Mucosa of descending colon (tissue), 3 donors: ENCODE results near the gene ASCC2. TPM values are rescaled to one million over a fixed set of nuclear protein-coding genes. Genes with fewer than 3 reads are reported as not detected.

ENCODE experiments used
- ATAC-seq: fragments of 200-7000 bp; cut with Tn5 transposase; one replicate; pipeline ENCODE4 v1.9.1; 2020; ENCODE audit warnings: mild to moderate bottlenecking, moderate library complexity
- DNase-seq, 3 donors: peaks; one replicate each; pipeline ENCODE4 v3.0.0-alpha.2; 2020
- H3K36me3 ChIP-seq: fragments of 200-600 bp; one replicate; pipeline ENCODE4 v1.8.0; 2021; ENCODE audit warnings: low read depth, mild to moderate bottlenecking
- H3K4me1 ChIP-seq: fragments of 200-600 bp; one replicate; pipeline ENCODE4 v1.8.0; 2021; ENCODE audit warnings: low read depth, mild to moderate bottlenecking
- H3K4me3 ChIP-seq: fragments of 200-600 bp; one replicate; pipeline ENCODE4 v1.8.0; 2021; ENCODE audit warnings: mild to moderate bottlenecking
- H3K9me3 ChIP-seq: fragments of 200-600 bp; one replicate; pipeline ENCODE4 v1.8.0; 2021; ENCODE audit warnings: mild to moderate bottlenecking
- intact Hi-C, 2 donors: fragments of 100-400 bp; cut with DNase I in 1 of 2; cut with micrococcal nuclease in 1 of 2; formaldehyde crosslinking; loops; one replicate each; pipeline versions ENCODE4 v1.11.0 to v1.11.1; 2022; cut with DNase I, micrococcal nuclease
- total RNA-seq, 3 donors: library from RNA; stranded (reverse); fragmentation: NEBNext Ultra II Directional in 2 of 3; extraction: Animal tissue kit (Norgen Biotek cat#: 25700) in 2 of 3; gene quantifications; one replicate each; pipeline versions ENCODE4 v1.2.1 to v1.2.4, GENCODE V29; 2021 to 2023
- TF ChIP-seq, protein P1 (sequence below): fragments of 200-600 bp; IDR thresholded peaks from one replicate; pipeline ENCODE4 v1.8.0; 2022; ENCODE audit warnings: antibody characterized with exemption, mild to moderate bottlenecking
- donor health status: DM: no; HTN: no; CAD: no; lungs with moderate emphysema.
- donor health status: DM: no; HTN: no; CAD: no.
- donor health status: DM: no; HTN: yes; CAD: no.

ASCC2 gene
- total RNA-seq, 3 donors from 2014 or later = 61.3 to 81.0 (median 63.5) TPM

- ATAC-seq (peak; percentile 94), DNase-seq (peak; percentile 97 to 99 (median 99))
- Histone ChIP-seq H3K4me3 (peak within 1 kb of the TSS; percentile 65), H3K36me3 (no peaks in the 10 kb centered on the region), H3K4me1 (peaks cover 14% of the 10 kb centered on the region), H3K9me3 (no peaks in the 10 kb centered on the region)
- intact Hi-C loops = no loop called here
- TF ChIP-seq, protein P1, sequence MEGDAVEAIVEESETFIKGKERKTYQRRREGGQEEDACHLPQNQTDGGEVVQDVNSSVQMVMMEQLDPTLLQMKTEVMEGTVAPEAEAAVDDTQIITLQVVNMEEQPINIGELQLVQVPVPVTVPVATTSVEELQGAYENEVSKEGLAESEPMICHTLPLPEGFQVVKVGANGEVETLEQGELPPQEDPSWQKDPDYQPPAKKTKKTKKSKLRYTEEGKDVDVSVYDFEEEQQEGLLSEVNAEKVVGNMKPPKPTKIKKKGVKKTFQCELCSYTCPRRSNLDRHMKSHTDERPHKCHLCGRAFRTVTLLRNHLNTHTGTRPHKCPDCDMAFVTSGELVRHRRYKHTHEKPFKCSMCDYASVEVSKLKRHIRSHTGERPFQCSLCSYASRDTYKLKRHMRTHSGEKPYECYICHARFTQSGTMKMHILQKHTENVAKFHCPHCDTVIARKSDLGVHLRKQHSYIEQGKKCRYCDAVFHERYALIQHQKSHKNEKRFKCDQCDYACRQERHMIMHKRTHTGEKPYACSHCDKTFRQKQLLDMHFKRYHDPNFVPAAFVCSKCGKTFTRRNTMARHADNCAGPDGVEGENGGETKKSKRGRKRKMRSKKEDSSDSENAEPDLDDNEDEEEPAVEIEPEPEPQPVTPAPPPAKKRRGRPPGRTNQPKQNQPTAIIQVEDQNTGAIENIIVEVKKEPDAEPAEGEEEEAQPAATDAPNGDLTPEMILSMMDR = no peak
These were observed 45.1 kb upstream of the ASCC2 start, which contains the start of gene MTMR3 for GRCh38 chr22:29883045-29883774. TSS of gene MTMR3 (plus strand) at chr22:29883174. CDS start at chr22:29971060, 87,886 bp downstream.

DNA sequence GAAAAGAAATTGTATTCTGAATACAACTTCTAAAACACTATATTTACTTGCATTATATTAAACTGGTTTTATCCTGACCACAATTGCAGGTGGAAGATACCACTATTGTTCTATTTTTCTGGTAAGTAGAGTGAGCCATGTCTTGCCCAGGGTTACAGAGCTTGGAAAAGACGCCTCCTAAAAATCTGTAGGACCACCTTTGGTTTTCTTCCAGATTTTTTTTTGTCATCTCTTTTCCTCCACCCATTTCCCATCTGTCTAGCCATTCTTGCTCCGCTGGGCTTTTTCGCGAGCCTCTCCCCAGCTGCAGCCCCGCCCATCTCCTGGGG lies 44.6 kb upstream of the ASCC2 start:
- intact Hi-C loops = no loop called here

DNA sequence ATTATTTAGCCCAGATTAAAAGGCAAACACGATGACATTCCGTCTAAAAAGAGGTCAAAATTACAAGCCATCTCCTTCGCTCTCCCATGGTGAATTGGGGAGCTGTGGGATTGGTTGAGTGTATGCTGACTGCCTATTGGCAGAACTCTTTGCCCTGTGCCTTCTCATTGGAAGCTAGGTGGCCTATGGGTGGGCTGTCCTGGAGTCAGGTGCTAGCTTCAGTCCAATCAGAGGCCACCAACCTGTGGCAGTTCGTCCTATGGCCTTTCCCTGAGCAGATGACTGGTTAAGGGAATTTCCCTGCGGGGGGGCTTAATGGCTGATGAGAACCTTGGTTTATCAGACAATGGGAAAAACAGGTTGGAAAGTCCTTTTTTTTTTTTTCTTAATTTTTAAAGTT lies 41.7 kb upstream of the ASCC2 start:
- DNase-seq = no peak
- Histone ChIP-seq H3K36me3 (no peaks in the 10 kb centered on the region), H3K9me3 (no peaks in the 10 kb centered on the region), H3K4me1 (peaks cover 4% of the 10 kb centered on the region), H3K4me3 (no peak overlapping the region)
- TF ChIP-seq, protein P1 = no peak
- ATAC-seq = no peak
- intact Hi-C loops = no loop called here

More for the DNA sequence above, 44.6 kb upstream of the ASCC2 start:
- no peaks in the 10 kb centered on the region for H3K9me3 ChIP-seq
- peaks cover 14% of the 10 kb centered on the region for H3K4me1 ChIP-seq
- TF ChIP-seq, protein P1 = no peak
- no peak overlapping the region for H3K4me3 ChIP-seq
- ATAC-seq (no peak), DNase-seq (no peak)
- H3K36me3 ChIP-seq = no peaks in the 10 kb centered on the region

DNA sequence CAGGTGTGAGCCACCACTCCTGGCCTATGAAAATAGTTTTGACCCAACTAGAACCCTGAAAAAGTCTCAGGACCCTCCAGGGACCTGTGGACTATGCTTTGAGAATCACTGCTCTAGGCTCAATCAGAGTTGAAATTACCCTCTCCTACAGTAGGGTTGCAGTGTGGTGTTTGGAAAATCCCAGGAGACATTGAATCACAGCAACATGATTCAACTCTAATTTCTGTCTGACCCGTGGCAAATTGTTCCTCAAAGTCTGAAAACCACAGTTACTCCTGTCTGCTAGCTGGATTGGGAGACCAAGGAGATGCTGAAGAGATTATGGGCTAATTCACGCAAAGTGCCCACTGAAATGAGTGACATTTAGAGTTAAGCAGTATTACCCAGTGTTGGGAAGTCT lies 39.5 kb upstream of the ASCC2 start:
- H3K4me1 ChIP-seq = no peaks in the 10 kb centered on the region
- DNase-seq (no peak), ATAC-seq (no peak)
- no peaks in the 10 kb centered on the region for H3K36me3 ChIP-seq
- H3K4me3 ChIP-seq = no peak overlapping the region
- no peaks in the 10 kb centered on the region for H3K9me3 ChIP-seq
- intact Hi-C loops = no loop called here
- TF ChIP-seq, protein P1 = no peak

GRCh38 chr22:29873943-29874342 lies 35.9 kb upstream of the ASCC2 start:
- intact Hi-C loops = no loop called here
- H3K9me3 ChIP-seq = no peaks in the 10 kb centered on the region
- no peaks in the 10 kb centered on the region for H3K4me1 ChIP-seq
- no peak for ATAC-seq
- no peak overlapping the region for H3K4me3 ChIP-seq
- H3K36me3 ChIP-seq = no peaks in the 10 kb centered on the region
- no peak for DNase-seq
- TF ChIP-seq, protein P1 = no peak

GRCh38 chr22:29872989-29873388 lies 34.9 kb upstream of the ASCC2 start:
- no peaks in the 10 kb centered on the region for H3K4me1 ChIP-seq
- ATAC-seq (peak; percentile 18), DNase-seq (no peak)
- H3K36me3 ChIP-seq = no peaks in the 10 kb centered on the region
- H3K4me3 ChIP-seq = no peak overlapping the region
- no peaks in the 10 kb centered on the region for H3K9me3 ChIP-seq
- TF ChIP-seq, protein P1 = no peak
- intact Hi-C loops = no loop called here
